Activated naive CD4-positive, alpha-beta T cell treated with anti-CD3 and anti-CD28 coated beads, Interleukin-2, amount 10 ng/mL, durations not matched to agents 7 days and 5 days (primary cell): Measurements from ENCODE around the gene TUBGCP2.
A peak's percentile ranks its signal among the peaks of the same experiment; 100 is the strongest.

Experiments used
- CTCF ChIA-PET: fragments of 350-600 bp; sonication (Branson Sonifier 250); formaldehyde crosslinking; loops from one replicate; lab custom pipeline; 2021; ENCODE audit warnings: antibody characterized with exemption; lab: Charles Lee
- DNase-seq: peaks from one replicate; pipeline ENCODE4 v3.0.0-alpha.2; 2020
- H3K27ac Mint-ChIP-seq: one replicate; pipeline ENCODE4 v1.8.0; 2021; ENCODE audit warnings: mild to moderate bottlenecking, moderate library complexity, mixed read lengths
- H3K27me3 Mint-ChIP-seq: one replicate; pipeline ENCODE4 v1.8.0; 2021; ENCODE audit warnings: mild to moderate bottlenecking, mixed read lengths
- H3K36me3 Mint-ChIP-seq: one replicate; pipeline ENCODE4 v1.8.0; 2021; ENCODE audit warnings: mixed read lengths
- H3K4me1 Mint-ChIP-seq: one replicate; pipeline ENCODE4 v1.8.0; 2021; ENCODE audit warnings: mixed read lengths
- H3K4me3 Mint-ChIP-seq: one replicate; pipeline ENCODE4 v1.8.0; 2021; ENCODE audit warnings: mild to moderate bottlenecking, moderate library complexity, mixed read lengths
- H3K9me3 Mint-ChIP-seq: one replicate; pipeline ENCODE4 v1.8.0; 2021; ENCODE audit warnings: mixed read lengths

Gene TUBGCP2

GRCh38 chr10:133279326-133280226, 29.1 kb downstream of the TUBGCP2 start:
- H3K4me1 Mint-ChIP-seq, result peaks cover 40% of the 10 kb centered on the region
- no peak overlapping the region for H3K27ac Mint-ChIP-seq

DNA sequence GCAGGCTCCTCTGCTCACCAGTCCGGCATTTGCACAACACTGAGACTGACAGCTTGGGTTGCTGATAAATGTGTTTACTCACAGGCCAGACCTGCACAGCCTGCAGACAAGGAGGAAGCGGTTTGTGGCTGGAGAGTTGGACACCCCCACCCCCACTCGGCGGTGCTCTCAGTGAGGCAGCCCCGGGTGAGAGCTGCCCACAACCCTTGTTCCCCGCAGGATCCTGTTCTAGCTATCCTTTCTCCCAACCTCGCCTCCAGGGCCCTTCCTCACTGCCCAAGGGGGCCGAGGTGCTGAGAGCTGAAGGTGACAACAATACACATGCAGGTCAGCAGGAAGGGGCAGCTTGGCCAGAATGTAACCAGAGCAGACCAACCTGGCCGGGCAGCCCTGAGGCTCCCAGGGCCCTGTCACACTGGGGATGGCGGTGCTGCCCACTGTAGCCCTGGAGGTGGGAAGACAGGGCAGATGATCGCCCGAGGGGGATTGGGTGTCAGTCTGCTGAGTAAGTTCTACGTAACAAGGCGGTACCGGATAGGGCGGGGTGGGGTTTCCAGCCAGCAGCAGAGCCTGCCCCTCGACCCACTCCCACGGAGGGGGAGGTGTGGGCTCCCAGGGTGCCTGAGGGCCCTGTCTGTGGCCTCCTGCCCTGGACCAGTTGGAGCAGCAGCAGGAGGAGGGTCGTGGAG, 30.0 kb downstream of the TUBGCP2 start:
- CTCF ChIA-PET, result interaction anchor here (0.6 to 2.2 kb wide), 4 partner anchors 14 to 51 kb away, joined by 3 to 10 read pairs (median 3); no protein-coding TSS in a partner anchor
- Mint-ChIP-seq H3K9me3 (no peaks in the 10 kb centered on the region), H3K27ac (peak overlapping the region; percentile 95), H3K36me3 (peaks cover 18% of the 10 kb centered on the region), H3K27me3 (no peaks in the 10 kb centered on the region), H3K4me3 (peak overlapping the region; percentile 70), H3K4me1 (peaks cover 41% of the 10 kb centered on the region)
- DNase-seq, result peak; percentile 67

More at GRCh38 chr10:133279326-133280226, 29.1 kb downstream of the TUBGCP2 start:
- H3K27me3 Mint-ChIP-seq, result no peaks in the 10 kb centered on the region
- peaks cover 24% of the 10 kb centered on the region for H3K36me3 Mint-ChIP-seq
- DNase-seq, result no peak
- H3K4me3 Mint-ChIP-seq, result no peak overlapping the region
- H3K9me3 Mint-ChIP-seq, result no peaks in the 10 kb centered on the region
- CTCF ChIA-PET, result interaction anchor here (0.8 to 2.2 kb wide), 2 partner anchors 28 to 50 kb away, joined by 3 to 10 read pairs; no protein-coding TSS in a partner anchor

DNA sequence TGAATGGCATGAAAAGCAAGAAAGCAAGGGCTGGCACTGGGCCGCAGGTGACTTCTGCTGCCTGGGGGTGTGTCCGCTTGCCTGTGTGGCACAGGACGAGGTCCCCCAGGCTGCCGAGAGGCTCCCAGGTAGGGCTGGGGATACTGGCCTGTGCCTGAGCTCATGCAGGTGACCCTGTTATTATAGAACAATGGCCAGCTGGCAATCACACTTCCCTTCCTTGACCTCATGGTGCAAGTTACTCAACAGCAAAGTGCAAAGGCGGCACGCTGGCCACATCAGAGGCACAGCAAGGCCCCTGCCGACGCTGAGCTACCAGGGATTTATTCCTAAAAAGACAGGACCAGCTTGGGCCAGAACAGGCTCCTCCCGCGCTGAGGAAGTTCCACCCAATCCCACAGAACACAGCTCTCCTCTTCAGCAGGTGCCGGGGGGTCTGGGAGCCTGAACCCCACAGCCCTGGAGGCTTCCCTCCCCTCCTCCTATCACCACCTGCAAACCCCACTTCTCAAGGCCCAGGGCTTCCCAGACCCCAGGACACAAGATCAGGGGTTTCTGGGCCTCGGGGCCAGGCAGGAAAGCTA, 30.6 kb downstream of the TUBGCP2 start:
- no peak for DNase-seq
- peaks cover 17% of the 10 kb centered on the region for H3K36me3 Mint-ChIP-seq
- peak overlapping the region; percentile 70 for H3K4me3 Mint-ChIP-seq
- CTCF ChIA-PET, result interaction anchor here (0.6 to 2.2 kb wide), 3 partner anchors 13 to 29 kb away, joined by 3 to 10 read pairs (median 3); no protein-coding TSS in a partner anchor
- H3K27me3 Mint-ChIP-seq, result no peaks in the 10 kb centered on the region
- peak overlapping the region; percentile 95 for H3K27ac Mint-ChIP-seq
- H3K4me1 Mint-ChIP-seq, result peaks cover 41% of the 10 kb centered on the region
- H3K9me3 Mint-ChIP-seq, result no peaks in the 10 kb centered on the region

- Mint-ChIP-seq H3K27me3 (no peaks in the 10 kb centered on the region), H3K4me3 (peak overlapping the region; percentile 70), H3K9me3 (no peaks in the 10 kb centered on the region), H3K36me3 (peaks cover 14% of the 10 kb centered on the region), H3K27ac (peak overlapping the region; percentile 95), H3K4me1 (peaks cover 41% of the 10 kb centered on the region)
- no peak for DNase-seq
- CTCF ChIA-PET, result interaction anchor here (0.5 to 2.2 kb wide), 3 partner anchors 17 to 30 kb away, joined by 3 to 10 read pairs (median 3); no protein-coding TSS in a partner anchor
These were observed 31.2 kb downstream of the TUBGCP2 start for GRCh38 chr10:133277277-133277992.

DNA sequence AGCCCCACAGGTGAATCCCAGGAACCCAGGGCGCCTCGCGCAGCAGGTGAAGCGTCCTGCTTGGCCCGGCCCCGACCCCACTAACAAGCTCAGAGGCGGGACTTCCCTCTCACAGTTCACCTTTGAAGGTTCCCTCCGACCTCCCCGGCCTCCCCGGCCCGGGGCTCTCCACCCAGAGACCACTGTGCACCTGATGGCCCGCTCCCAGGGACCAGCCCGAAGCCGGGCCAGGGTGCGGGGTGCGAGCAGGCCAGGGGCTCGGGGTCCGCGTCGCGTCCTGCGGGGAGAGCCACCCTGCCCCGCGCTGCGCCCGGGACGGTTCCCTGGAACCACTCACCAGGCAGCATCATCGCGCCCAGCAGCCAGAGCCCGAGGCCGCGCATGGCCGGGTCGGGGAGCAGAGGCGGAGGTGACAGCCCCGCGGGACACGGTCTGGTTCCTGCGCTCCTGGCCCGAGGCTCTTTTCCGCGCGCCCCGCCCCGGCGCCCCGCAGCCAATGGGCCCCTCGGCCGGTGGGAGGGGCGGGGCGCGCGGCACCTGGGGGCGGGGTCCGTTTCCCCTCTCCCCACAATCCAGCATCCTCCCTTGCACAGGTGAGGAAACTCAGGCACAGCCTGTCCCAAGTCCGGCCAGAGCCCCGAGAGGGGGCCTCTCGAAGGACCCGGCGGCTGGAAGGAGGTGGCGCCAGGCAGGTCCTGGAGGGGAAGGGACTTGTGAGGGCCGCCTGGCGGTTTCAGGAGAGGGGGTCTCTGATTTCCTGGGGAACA, 32.1 kb downstream of the TUBGCP2 start, which contains the start of gene ADAM8:
Gene ADAM8 (minus strand): TSS at position 434 of the 767 bp plus-strand sequence. CDS start 51 bp downstream, at position 383.
- peaks cover 12% of the 10 kb centered on the region for H3K36me3 Mint-ChIP-seq
- H3K27me3 Mint-ChIP-seq, result no peaks in the 10 kb centered on the region
- DNase-seq, result peak; percentile 83
- H3K9me3 Mint-ChIP-seq, result no peaks in the 10 kb centered on the region
- H3K4me1 Mint-ChIP-seq, result peaks cover 43% of the 10 kb centered on the region
- peak within 1 kb of the TSS; percentile 84 for H3K4me3 Mint-ChIP-seq
- CTCF ChIA-PET, result interaction anchor here (0.5 to 2.7 kb wide), 4 partner anchors 17 to 33 kb away, joined by 3 to 11 read pairs (median 3); no protein-coding TSS in a partner anchor
- peak within 1 kb of the TSS; percentile 95 for H3K27ac Mint-ChIP-seq

DNA sequence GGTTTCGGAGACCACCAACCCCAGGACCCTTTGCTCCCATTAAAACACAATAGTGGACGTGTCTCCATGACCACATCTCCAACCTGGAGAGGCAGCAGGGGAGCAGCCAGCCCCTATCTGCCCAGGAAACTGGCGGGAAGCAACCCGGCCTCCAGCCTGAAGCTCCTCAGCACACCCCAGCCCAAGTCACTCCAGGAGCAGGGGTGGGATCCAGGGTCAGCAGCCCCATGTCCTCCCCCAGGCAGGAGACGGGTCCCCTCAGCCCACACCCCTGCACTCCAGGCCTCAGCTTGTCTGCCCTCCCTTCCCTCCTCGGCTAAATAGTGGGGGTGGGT, 32.6 kb downstream of the TUBGCP2 start:
- no peak for DNase-seq
- peaks cover 12% of the 10 kb centered on the region for H3K36me3 Mint-ChIP-seq
- H3K9me3 Mint-ChIP-seq, result no peaks in the 10 kb centered on the region
- peak overlapping the region; percentile 84 for H3K4me3 Mint-ChIP-seq
- peaks cover 43% of the 10 kb centered on the region for H3K4me1 Mint-ChIP-seq
- CTCF ChIA-PET, result interaction anchor here (0.7 to 2.7 kb wide), 5 partner anchors 17 to 33 kb away, joined by 3 to 11 read pairs (median 5); no protein-coding TSS in a partner anchor
- H3K27me3 Mint-ChIP-seq, result no peaks in the 10 kb centered on the region
- peak overlapping the region; percentile 87 for H3K27ac Mint-ChIP-seq

DNA sequence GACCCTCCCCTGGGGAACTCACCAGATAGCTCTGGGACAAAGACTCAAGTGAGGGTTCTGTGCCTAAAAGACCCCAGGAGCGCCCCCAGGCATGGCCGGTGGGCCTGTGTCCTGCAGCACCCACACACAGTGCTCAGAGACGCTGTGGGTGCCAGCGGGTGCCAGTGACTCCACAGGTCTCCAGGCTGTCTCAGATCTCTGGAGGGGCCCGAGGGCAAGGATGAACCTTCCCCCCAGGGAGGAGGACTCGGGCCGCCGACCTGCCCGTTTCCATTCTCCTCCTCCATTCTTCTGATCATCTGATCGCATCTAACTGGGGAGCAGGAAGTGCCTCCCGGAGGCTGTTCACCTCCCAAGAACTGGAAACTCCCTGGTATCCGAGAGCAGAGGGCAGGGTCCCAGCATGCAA, 33.0 kb downstream of the TUBGCP2 start:
- peaks cover 12% of the 10 kb centered on the region for H3K36me3 Mint-ChIP-seq
- no peaks in the 10 kb centered on the region for H3K27me3 Mint-ChIP-seq
- H3K9me3 Mint-ChIP-seq, result no peaks in the 10 kb centered on the region
- peak overlapping the region; percentile 84 for H3K4me3 Mint-ChIP-seq
- CTCF ChIA-PET, result interaction anchor here (0.9 to 2.7 kb wide), 7 partner anchors 12 to 132 kb away, joined by 3 to 11 read pairs (median 4); no protein-coding TSS in a partner anchor
- DNase-seq, result peak; percentile 56
- peak overlapping the region; percentile 87 for H3K27ac Mint-ChIP-seq
- H3K4me1 Mint-ChIP-seq, result peaks cover 43% of the 10 kb centered on the region

GRCh38 chr10:133274751-133275683, 33.7 kb downstream of the TUBGCP2 start:
- CTCF ChIA-PET, result interaction anchor here (0.9 to 2.7 kb wide), 7 partner anchors 11 to 131 kb away, joined by 3 to 11 read pairs (median 4); no protein-coding TSS in a partner anchor

GRCh38 chr10:133273534-133274143, 35.0 kb downstream of the TUBGCP2 start:
- CTCF ChIA-PET, result no interaction called here
- Mint-ChIP-seq H3K4me3 (no peak overlapping the region), H3K27ac (no peak overlapping the region), H3K36me3 (peaks cover 9% of the 10 kb centered on the region), H3K27me3 (no peaks in the 10 kb centered on the region), H3K4me1 (peaks cover 28% of the 10 kb centered on the region), H3K9me3 (no peaks in the 10 kb centered on the region)
- no peak for DNase-seq

More at GRCh38 chr10:133274751-133275683, 33.7 kb downstream of the TUBGCP2 start:
- DNase-seq, result peak; percentile 88
- H3K9me3 Mint-ChIP-seq, result no peaks in the 10 kb centered on the region
- peaks cover 12% of the 10 kb centered on the region for H3K36me3 Mint-ChIP-seq
- no peaks in the 10 kb centered on the region for H3K27me3 Mint-ChIP-seq
- peak overlapping the region; percentile 87 for H3K27ac Mint-ChIP-seq
- peaks cover 41% of the 10 kb centered on the region for H3K4me1 Mint-ChIP-seq
- peak overlapping the region; percentile 84 for H3K4me3 Mint-ChIP-seq

DNA sequence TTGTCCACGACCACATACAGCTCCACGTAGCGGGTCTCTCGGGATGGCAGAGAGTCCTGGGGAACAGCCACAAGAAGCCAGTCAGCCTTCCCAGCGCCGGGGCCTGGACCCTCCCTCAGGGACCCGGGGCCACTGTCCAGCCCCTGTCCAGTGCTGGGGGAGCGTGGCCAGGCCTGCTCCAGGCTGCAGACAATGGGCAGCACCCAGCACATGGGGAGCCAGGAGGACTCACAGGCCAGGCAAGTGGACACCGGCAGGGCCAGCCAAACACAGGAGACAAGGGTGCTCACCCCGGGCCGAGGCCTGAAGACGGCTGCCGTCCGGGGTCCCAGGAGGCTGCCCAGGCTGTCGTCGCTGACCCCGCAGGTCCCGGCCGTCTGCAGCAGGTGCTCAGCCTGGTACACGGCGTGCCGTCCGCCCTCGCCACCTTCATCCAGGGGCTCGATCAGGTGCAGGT, 35.7 kb downstream of the TUBGCP2 start:
- H3K27ac Mint-ChIP-seq, result no peak overlapping the region
- CTCF ChIA-PET, result no interaction called here
- no peaks in the 10 kb centered on the region for H3K9me3 Mint-ChIP-seq
- H3K27me3 Mint-ChIP-seq, result no peaks in the 10 kb centered on the region
- no peak overlapping the region for H3K4me3 Mint-ChIP-seq
- peaks cover 6% of the 10 kb centered on the region for H3K36me3 Mint-ChIP-seq
- DNase-seq, result no peak
- H3K4me1 Mint-ChIP-seq, result peaks cover 22% of the 10 kb centered on the region

DNA sequence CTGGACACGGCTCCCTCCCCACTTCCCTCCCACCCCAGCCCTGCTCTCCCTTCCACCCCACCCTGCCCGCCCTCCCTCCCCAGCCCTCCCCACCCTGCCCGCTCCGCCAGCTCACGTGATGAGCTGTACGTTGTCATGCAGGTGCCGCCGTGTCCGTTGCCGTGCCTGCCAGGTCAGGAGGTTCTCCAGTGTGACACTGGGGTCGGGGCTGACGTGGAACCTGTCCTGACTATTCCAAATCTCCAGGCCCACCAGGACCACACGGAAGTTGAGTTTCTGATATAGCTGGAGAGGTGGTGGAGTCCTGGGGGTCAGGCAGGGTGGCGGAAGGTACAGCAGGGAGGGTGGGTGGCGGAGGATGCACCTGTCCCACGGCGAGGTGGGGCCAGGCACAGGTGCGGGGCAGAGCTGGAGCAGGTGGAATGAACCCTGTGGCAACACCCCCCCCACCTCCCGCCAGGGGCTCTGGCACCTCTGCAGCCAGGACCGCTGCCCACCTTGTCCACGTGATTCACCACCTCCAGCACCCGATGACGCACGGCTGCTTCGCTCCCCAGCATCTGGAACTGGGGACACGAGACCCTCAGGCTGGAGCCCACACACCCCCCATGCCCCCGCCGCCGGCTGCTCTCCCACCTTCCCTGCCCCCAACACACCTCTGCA, 36.2 kb downstream of the TUBGCP2 start:
- H3K36me3 Mint-ChIP-seq, result peaks cover 6% of the 10 kb centered on the region
- H3K9me3 Mint-ChIP-seq, result no peaks in the 10 kb centered on the region
- H3K27me3 Mint-ChIP-seq, result no peaks in the 10 kb centered on the region
- no peak overlapping the region for H3K4me3 Mint-ChIP-seq
- H3K27ac Mint-ChIP-seq, result no peak overlapping the region
- CTCF ChIA-PET, result no interaction called here
- DNase-seq, result no peak
- peaks cover 16% of the 10 kb centered on the region for H3K4me1 Mint-ChIP-seq
